Inflammatory macrophage (primary cell): Measurements from ENCODE around the gene ATP13A5.

Experiments used
- DNase-seq, 2 donors: peaks; one replicate each; pipeline ENCODE4 v3.0.0-alpha.2; 2020 to 2022
- total RNA-seq, 18 experiments: gene quantifications; one replicate each; lab custom pipeline; 2026; ENCODE audit warnings: mixed read lengths in 6 of 18, inconsistent platforms in 2 of 18; lab: John Stamatoyannopoulos, UW

ATP13A5 gene, protein sequence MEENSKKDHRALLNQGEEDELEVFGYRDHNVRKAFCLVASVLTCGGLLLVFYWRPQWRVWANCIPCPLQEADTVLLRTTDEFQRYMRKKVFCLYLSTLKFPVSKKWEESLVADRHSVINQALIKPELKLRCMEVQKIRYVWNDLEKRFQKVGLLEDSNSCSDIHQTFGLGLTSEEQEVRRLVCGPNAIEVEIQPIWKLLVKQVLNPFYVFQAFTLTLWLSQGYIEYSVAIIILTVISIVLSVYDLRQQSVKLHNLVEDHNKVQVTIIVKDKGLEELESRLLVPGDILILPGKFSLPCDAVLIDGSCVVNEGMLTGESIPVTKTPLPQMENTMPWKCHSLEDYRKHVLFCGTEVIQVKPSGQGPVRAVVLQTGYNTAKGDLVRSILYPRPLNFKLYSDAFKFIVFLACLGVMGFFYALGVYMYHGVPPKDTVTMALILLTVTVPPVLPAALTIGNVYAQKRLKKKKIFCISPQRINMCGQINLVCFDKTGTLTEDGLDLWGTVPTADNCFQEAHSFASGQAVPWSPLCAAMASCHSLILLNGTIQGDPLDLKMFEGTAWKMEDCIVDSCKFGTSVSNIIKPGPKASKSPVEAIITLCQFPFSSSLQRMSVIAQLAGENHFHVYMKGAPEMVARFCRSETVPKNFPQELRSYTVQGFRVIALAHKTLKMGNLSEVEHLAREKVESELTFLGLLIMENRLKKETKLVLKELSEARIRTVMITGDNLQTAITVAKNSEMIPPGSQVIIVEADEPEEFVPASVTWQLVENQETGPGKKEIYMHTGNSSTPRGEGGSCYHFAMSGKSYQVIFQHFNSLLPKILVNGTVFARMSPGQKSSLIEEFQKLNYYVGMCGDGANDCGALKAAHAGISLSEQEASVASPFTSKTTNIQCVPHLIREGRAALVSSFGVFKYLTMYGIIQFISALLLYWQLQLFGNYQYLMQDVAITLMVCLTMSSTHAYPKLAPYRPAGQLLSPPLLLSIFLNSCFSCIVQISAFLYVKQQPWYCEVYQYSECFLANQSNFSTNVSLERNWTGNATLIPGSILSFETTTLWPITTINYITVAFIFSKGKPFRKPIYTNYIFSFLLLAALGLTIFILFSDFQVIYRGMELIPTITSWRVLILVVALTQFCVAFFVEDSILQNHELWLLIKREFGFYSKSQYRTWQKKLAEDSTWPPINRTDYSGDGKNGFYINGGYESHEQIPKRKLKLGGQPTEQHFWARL
- 0 to 0.33 (median 0) reads per million in 18 experiments for total RNA-seq

DNA sequence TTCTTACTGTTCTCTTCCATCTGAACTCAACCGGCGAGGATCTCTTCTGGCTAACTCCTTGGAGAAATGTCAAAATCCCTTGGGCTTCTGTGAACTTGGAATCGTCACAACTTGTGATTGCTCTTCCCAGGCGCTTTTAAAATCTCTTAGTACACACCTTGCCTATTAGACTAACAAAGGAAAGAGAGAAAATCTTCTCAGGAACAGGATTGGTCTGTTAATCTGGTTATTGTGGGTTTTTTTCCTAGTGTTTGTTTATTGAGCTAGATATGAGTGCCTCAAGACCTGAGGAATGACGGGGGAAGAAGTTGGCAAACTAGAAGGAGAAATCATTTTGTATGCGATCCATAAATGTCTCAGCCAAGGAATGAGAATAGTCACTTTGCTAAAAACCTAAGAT is at the start of gene ATP13A5:
Gene ATP13A5 (minus strand): TSS at position 48 of the 400 bp plus-strand sequence. CDS start 28 bp downstream, at position 20.
- DNase-seq = no peak

DNA sequence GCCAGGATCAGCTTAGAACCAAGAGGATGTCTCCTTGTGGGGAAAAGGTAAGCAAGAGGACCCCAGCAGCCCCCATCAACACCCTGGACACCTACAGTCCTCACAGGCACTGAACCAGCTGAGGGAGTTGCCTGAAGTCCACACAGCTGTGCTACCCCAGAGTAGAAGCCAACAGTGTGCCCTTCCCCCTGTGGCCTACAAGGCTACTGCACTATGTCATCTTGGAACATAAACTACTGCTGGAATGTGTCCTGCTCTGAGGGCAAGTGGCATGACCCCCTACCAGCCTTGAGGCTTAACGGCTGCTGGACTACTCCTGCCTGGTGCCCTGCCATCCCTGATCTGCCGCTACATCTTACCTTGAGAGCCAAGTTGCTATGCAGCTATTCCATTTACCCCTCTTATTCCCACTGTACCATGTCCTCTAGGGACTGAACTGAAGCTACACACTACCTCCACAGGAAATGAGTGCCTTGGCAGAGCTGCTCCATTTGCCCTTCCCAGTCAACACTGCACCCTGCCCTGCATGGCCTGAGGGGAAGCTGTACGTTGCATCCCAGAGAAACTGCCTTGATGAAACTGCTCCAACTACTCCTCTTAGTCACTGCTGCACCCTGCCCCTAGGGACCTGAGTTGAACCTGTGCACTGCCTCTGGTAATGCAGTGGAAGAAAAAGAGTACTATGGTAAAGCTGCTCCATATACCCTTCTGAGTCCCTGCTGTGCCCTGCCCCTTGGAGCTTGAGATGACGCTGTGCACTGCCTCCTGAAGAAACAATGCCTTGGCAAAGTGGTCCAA is 40.2 kb upstream of the ATP13A5 start:
- DNase-seq = no peak

DNA sequence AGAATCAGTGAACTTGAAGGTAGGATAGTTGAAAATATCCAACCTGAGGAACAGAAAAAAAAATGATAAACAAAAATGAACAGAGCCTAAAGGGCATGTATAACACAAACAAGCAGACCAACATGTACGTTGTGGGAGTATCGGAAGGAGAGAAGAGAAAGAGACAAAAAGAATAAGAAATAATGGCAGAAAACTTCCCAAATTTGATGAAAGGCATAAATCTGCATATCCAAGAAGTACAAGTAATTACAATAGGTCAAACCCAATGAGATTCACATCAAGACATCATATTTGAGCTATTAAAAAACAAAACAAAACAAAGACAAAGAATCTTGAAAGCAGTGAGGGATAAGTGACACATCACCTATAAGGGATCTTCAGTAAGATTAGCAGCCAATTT is 38.1 kb upstream of the ATP13A5 start:
- no peak for DNase-seq

DNA sequence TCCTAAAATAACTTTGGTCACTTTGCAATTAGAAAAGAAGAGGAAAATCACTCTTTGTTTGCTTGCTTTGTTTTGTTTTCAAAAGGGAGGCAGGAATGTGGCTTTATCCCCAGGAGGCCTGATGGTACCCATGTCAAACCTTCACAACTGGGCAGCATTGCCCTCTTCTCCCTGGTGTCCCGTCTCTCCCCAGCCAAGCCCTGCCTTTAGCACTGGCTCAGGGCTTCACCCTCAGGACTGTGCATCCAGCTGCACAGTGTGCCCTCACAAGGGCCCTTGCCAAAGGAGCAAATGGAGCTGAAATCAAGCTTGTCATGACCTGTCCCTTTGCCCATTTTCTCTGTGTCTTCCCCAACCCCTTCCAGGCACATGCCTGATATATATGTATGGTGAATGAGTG is 29.1 kb upstream of the ATP13A5 start:
- no peak for DNase-seq

DNA sequence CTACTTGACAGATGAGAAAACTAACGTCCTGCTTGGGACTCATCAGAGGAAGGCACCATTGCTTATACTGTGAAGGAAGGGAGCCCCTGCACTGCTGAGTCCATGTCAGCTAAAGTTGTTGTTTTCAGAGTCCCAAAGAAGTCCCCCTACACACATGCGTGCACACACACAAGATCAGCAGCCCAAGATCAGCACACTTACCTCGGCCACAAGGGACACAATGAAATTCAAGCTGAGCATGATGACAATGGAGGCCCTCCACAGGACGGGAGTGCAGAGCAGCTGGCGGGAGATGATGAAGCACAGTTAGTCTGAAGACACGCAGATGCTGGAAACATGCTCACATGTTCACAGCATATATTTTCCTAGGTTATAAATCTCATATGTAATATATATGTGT is 28.6 kb upstream of the ATP13A5 start:
- DNase-seq = no peak

DNA sequence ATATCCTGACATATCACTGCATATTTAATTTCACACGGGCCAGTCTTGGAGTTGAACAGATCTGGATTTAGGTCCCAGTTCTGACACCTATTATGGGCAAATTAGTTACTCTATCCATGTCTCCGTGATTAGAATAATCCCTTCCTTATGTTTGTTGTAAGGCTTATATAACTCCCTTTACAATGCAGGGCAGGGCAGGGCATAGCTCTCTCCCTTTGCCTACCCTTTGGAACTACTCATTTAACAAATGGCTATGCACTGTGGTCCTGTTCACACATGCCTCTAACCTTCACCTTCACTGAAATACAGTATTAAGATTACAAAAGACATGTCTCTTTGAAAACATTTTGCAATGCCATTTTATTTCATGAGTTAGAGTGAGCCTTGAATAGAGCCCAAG is 24.8 kb upstream of the ATP13A5 start:
- no peak for DNase-seq

DNA sequence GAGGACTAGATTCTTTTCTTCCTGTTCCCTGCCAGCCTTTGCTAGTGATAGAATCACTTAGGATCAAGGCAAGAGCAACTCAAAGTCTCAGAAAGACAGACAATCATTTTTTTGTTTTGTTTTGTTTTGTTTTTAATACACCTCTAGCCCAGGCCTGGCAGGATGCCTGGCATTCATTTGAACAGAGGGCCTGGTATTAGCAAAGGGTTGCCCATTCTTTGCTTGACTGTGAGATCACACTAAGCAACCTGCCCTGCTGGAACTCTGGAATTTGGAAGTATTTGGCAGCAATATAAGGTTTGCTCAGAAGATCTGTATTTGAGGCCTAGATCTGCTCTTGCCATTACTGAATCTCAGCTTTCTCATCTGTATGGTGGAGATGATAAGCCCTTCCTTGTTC is 21.8 kb upstream of the ATP13A5 start:
- DNase-seq = no peak

DNA sequence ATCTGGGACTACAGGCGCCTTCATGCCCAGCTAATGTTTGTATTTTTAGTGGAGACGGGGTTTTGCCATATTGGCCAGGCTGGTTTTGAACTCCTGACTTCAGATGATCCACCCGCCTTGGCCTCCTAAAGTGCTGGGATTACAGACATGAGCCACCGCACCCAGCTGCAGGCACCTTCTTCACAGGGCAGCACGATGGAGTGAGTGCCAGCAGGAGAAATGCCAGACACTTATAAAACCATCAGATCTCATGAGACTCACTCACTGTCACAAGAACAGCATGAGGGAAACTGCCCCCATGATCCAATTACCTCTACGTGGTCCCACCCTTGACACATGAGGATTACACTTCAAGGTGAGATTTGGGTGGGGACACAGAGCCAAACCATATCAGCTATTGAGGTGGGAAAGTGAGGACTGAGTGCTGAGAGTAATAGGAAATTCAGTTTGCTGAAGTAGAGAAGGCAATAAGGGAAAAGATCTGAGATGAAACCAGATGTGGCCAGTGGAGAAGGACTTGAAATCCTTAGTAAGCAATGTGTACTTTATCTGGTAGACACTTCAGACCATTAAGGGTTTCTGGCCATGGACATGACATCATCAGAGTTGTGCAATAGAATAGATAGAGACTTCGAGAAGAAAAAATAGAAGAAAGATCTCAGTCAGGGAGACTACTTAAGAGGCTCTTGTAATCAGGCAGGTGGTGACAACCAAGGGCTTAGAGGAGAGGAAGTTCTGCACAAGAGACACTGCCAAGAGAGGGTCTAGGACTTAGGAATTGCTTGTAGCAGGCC is 18.1 kb upstream of the ATP13A5 start:
- no peak for DNase-seq

DNA sequence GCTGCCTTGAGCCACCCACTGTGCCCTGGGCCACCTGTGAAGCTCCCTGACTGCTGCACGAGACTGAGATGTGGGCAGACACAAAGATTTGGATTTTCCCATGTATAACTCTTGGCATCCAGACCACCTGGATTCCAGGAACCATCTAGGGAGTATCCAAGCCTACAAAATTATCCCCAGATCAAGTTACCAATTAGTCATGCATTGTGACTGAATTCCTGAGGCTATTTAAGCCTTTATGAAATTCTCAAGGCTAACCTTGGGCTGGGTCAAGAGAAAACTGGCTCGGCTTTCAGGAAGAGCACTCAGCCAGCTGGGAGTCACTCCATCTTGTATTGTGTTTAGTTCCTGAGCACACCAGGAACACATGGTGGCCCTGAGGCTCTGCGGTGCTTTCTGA is 13.3 kb upstream of the ATP13A5 start:
- DNase-seq = no peak

DNA sequence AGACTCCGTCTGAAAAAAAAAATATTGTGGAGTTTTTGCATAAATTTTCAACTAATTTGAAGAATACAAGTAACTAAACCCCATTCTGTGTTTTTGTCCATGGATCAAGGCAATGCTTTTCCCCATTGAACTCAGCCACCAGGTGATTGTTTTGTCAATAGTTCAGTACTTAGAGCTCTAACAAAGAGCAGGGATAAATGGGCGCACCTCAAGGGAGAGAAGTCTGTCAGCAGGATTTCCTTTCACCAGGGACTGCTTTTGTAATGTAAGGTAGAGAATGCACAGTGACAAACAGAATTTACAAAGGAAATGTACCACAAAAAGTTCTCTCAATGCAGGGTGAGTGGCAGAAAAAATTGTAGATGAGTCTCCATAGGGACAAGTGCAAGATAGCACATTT is 10.8 kb upstream of the ATP13A5 start:
- no peak for DNase-seq

DNA sequence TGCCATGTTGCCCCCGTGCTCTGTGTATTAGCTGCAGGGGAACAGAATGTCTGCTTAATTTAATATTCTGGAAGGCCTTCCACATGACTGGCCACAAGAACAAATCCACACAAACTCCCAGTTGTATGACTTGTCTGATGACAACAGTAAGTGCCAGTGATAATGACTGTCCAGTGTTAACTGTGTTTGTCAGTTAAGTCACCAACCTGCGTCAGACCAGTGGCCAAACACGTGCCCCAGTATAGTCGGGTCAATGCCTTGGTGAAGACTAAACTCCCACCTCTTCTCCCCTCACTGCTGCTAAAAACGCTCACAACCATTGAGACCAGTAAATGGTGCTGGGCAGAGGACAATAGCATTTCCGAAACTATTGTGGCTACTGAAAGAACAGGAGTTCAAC is 9.8 kb upstream of the ATP13A5 start:
- no peak for DNase-seq

DNA sequence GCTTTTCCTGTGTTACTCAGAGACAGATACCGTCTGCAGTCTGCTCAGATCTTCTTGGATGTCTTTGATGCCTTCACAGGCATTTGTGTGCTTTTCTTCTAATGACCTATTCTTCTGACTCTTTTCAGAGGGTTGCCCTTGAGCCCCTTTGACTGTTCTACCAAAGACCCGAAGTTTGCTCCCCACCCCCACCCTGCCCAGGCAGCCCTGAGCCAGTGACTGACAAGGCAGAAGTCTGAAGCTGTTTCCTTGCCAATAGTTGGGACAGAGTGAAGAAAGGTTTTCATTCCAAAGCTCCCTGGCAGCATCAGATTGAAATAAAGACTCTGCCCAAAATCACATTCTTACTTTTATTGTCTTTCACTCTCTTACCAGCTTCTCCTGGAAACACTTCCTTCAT is 9.0 kb upstream of the ATP13A5 start:
- no peak for DNase-seq

DNA sequence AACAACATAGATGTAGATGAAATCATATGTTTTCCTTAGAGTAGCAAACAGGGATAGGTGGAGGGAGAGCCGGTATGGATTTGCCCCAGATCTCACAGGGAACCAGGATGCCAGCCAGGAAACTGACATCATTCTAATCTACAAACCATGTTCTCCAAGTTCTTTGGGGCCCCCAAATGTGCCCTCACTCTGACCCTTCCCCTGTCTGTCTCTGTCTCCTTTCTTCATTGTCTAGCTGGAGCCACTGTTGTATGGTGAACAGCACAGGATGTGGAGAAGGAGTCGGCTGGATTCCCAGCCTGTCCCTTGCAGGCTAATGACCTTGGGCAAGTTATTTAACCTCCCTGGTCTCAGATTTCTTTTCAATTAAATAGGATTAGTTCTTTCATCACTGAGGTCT is 962 bp downstream of the ATP13A5 start:
- no peak for DNase-seq

DNA sequence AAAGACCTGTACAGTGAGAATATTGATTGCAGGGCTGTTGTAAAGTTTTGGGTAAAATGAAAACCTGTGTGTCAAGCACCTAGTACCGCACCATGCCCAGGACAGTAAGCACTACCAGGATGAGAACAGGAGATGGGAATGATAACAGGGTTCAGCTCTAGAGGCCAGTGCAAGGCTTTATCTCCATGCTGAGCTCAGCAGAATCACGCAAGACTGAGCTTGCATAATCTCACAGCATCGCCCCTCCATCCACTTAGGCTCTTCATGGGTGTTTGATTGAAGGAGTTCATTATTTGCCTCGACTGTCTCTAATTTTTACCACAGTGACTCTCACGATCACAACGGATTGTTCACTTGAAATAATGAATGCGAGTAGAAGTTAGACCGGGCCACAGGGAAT is 2.9 kb downstream of the ATP13A5 start:
- no peak for DNase-seq

DNA sequence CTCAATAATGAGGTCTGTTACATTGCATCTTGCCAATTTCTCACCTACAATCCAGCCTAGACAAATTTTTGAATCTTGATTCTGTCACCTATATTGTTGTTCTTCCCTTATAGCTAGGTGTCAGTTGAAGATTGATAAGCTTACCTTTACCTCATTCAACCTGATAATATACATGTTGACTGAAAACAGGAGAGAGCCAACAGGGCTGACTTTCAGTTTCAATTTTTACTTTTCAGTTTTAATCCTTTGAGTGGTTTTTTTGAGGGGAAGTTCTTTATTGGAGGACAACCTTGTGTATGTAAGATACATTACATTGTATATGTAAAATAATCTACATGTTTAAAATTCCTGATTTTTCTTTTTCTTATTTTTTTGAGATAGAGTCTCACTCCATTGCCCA is 5.8 kb downstream of the ATP13A5 start:
- DNase-seq = no peak

DNA sequence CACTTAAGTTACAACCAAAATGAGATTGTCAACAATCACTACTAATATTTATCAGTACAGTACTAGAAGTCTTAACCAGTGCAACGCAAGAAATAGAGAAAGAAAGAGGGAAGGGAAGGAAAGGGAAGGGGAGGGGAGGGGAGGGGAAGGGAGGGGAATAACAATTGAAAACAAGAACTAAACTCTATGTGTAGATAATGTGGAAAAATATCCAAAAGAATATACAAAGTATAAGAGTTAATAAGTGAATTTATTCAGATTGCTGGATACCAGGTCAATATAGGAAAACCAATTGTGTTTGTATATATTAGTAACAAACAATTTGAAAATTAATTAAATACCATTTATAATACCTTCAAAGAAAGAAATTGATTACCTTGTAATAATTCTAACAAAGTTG is 10.7 kb downstream of the ATP13A5 start:
- no peak for DNase-seq

DNA sequence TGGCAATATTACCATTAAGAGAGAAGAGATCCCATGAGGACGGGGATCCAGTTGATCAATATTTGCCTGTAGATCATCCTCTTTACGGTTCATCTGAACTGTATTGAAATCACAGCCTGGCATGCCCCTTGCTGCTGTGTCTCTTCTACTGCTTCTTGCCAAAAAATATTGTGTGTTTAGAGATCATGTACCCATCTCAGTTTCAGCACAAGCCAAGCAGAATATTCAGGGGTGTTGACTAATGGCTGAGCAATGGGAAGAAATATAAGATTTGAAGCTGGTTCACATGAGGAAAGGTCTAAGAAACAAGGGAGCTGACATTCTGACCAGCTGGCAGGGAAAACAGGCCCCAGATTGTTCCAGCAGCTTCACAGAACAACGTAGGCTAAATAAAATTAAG is 21.3 kb downstream of the ATP13A5 start:
- no peak for DNase-seq

DNA sequence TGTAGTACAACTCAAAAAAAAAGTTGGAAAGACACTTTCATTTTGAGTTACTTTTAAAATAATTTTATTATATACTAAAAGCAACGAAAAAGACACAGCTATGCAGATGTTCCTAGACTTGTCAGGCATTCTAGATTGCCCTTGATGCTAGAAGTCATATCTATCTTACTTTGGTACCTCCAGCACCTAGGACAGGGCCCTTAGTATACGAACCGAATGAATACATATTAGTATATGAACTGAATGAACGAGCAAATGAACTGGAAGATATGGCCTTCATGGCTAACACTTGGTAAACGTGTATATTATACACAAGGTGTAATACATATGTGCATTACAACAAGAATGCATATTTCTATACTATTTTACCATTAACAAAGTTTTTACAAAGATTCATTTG is 24.1 kb downstream of the ATP13A5 start:
- no peak for DNase-seq

DNA sequence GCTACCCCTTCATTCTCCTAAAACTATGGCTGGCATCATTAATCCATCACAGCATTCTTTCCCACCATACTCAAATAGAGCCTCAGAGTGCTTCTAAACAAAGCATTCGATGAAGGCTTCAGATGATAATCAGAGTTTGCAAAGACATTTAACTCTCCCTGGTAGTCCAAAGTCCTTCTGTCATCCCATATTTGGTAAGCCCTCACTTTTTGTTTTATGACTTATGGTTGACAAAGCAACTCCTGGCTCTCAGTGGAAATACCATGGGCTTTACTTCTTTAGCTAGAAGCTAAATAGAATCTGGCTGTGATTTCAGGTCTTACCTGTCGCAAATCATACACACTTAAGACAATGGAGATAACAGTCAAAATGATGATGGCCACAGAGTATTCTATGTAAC is 27.8 kb downstream of the ATP13A5 start:
- no peak for DNase-seq

DNA sequence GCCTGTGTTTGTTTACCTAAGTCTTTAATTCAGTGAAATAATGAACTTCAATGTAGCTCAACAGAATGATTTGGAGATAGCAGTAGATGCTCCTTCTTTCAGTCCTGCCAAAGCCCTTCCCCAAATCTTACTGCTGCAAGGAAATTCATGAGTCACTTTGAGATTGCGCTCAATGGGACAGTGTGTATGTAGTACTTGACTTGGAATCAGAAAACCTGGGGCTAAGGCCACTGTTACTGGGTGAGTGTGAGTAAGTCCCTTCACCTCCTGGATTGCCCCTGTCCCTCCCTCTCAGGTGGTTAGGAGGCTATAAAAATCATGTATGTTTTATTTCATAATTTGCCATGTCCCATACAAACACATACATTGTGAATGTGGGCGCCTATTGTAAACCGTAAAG is 29.9 kb downstream of the ATP13A5 start:
- DNase-seq = no peak
